ENCODE measurements around the gene MYO18B. TPM values are rescaled to one million over a fixed set of nuclear protein-coding genes. Genes with fewer than 3 reads are reported as not detected.

Gene MYO18B
- total RNA-seq, 1 experiment from 2014 or later: 0.05 TPM

- no peak overlapping the region for H3K4me3 ChIP-seq (replicated peaks in 1 of 2; ENCODE audit: low read depth in 1 of 2, low read length in 2 of 2)
- no peaks in the 10 kb centered on the region for H3K36me3 ChIP-seq (ENCODE audit: control insufficient read depth in 1 of 2, insufficient read depth in 2 of 2, low read length in 2 of 2)
- no peak overlapping the region for H2AFZ ChIP-seq (ENCODE audit: low read depth, low read length, poor library complexity, severe bottlenecking)
- no peak for ATAC-seq
- intact Hi-C loops (cut with micrococcal nuclease): no loop called here
- no peaks in the 10 kb centered on the region for H4K20me1 ChIP-seq (ENCODE audit: insufficient read depth)
- ChIA-PET POLR2A (no interaction called here), RAD21 (ENCODE audit: low non-redundant PET in 1 of 2, low total read pairs in 2 of 2, uncharacterized antibody in 2 of 2, unreplicated experiment in 2 of 2) (no interaction called here), CTCF (no interaction called here)
- no peaks in the 10 kb centered on the region for H3K9me3 ChIP-seq (ENCODE audit: control insufficient read depth in 1 of 2, insufficient read depth in 1 of 2, low read depth in 1 of 2, low read length in 2 of 2)
- no peak overlapping the region for H3K9ac ChIP-seq (ENCODE audit: low read length)
- peaks cover 75% of the 10 kb centered on the region for H3K27me3 ChIP-seq (ENCODE audit: insufficient read depth, low read length)
- no TSS peak for BruUV-seq (replicated peaks)
- H3K79me2 ChIP-seq (ENCODE audit: insufficient read depth, low read length): no peaks in the 10 kb centered on the region
- DNase-seq (ENCODE audit: low read depth, low spot score): no peak
- no peaks in the 10 kb centered on the region for H3K9me2 ChIP-seq (ENCODE audit: insufficient read depth)
- TF ChIP-seq SRF (IDR thresholded peaks at IDR 0.05; ENCODE audit: low read depth): no peak
- no peak for TF ChIP-seq EZH2 (IDR thresholded peaks at IDR 0.05)
- TF ChIP-seq MAX (IDR thresholded peaks at IDR 0.05): no peak
- TF ChIP-seq EGR1 (IDR thresholded peaks at IDR 0.05; ENCODE audit: low read depth): no peak
- no peak for TF ChIP-seq YY1 (IDR thresholded peaks at IDR 0.05; ENCODE audit: extremely low read depth, insufficient replicate concordance, low read depth, low read length)
- TF ChIP-seq SP1 (IDR thresholded peaks at IDR 0.05; ENCODE audit: low read depth): no peak
- no peak for TF ChIP-seq SIN3A (IDR thresholded peaks at IDR 0.05; ENCODE audit: low read depth)
- TF ChIP-seq CTCF (IDR thresholded peaks at IDR 0.05 in 2 of 3, conservative IDR thresholded peaks at IDR 0.05 in 1 of 3; ENCODE audit: borderline replicate concordance in 1 of 3, insufficient read depth in 1 of 3, low read depth in 2 of 3, low read length in 2 of 3): no peak
- no peak for TF ChIP-seq JUND (IDR thresholded peaks at IDR 0.05)
- no peak for TF ChIP-seq CEBPB (IDR thresholded peaks at IDR 0.05; ENCODE audit: low read depth)
- TF ChIP-seq ATF3 (IDR thresholded peaks at IDR 0.05): no peak
- no peak for TF ChIP-seq RAD21 (IDR thresholded peaks at IDR 0.05; ENCODE audit: low read depth)
- no peak for TF ChIP-seq TCF7L2 (IDR thresholded peaks at IDR 0.05; ENCODE audit: borderline replicate concordance, extremely low read depth, insufficient read depth, insufficient read length)
- no peak overlapping the region for H3K4me2 ChIP-seq (ENCODE audit: low read length)
- H3K4me1 ChIP-seq (ENCODE audit: control insufficient read depth in 1 of 2, insufficient read depth in 2 of 2, low read length in 2 of 2): no peaks in the 10 kb centered on the region
- no peak overlapping the region for H3K27ac ChIP-seq (ENCODE audit: low read depth, low read length)
Measured at GRCh38 chr22:25875461-25875860, 133.5 kb downstream of the MYO18B start.
